Fibroblast of lung (primary cell): ENCODE measurements around the gene EFHC1. TPM values are rescaled to one million over a fixed set of nuclear protein-coding genes. Genes with fewer than 3 reads are reported as not detected.

ENCODE experiments used
- DNase-seq, 2 donors: peaks; one replicate each; pipeline versions ENCODE4 v3.0.0 to v3.0.0-alpha.2; 2010; ENCODE audit warnings: low read depth in 2 of 2
- H2AFZ ChIP-seq: 2 replicates; pipeline ENCODE4 v1.5.1; 2012; ENCODE audit warnings: low read length, control low read depth, inconsistent platforms
- H3K27ac ChIP-seq: 2 replicates; pipeline ENCODE4 v1.5.1; 2011; ENCODE audit warnings: low read length, control low read depth; ENCODE audit not compliant: insufficient read depth
- H3K27me3 ChIP-seq: 2 replicates; pipeline ENCODE4 v1.5.1; 2011; ENCODE audit warnings: mild to moderate bottlenecking, low read length; ENCODE audit not compliant: control insufficient read depth, insufficient read depth
- H3K36me3 ChIP-seq: 2 replicates; pipeline ENCODE4 v1.5.1; 2011; ENCODE audit warnings: low read length; ENCODE audit not compliant: control insufficient read depth, insufficient read depth
- H3K4me1 ChIP-seq: 2 replicates; pipeline ENCODE4 v1.5.1; 2011; ENCODE audit warnings: low read length; ENCODE audit not compliant: control insufficient read depth, insufficient read depth; ENCODE audit errors: extremely low read depth
- H3K4me2 ChIP-seq: 2 replicates; pipeline ENCODE4 v1.5.1; 2011; ENCODE audit warnings: low read length, control low read depth; ENCODE audit not compliant: insufficient read depth; ENCODE audit errors: extremely low read depth
- H3K4me3 ChIP-seq, 4 experiments: fragments of 200-600 bp in 1 of 4; sonication (generic) in 1 of 4; replicated peaks in 1 of 4; 2 replicates each; pipeline ENCODE4 v1.5.1; 2011 to 2016; ENCODE audit warnings: low read length in 4 of 4, low read depth in 3 of 4, mild to moderate bottlenecking in 3 of 4, control low read depth in 2 of 4, inconsistent platforms in 1 of 4, mixed read lengths in 1 of 4; ENCODE audit not compliant: insufficient read depth in 1 of 4; ENCODE audit errors: control extremely low read depth in 1 of 4
- H3K79me2 ChIP-seq: 2 replicates; pipeline ENCODE4 v1.5.1; 2012; ENCODE audit warnings: mild to moderate bottlenecking, low read length, inconsistent platforms; ENCODE audit not compliant: control insufficient read depth, insufficient read depth
- H3K9ac ChIP-seq: 2 replicates; pipeline ENCODE4 v1.5.1; 2011; ENCODE audit warnings: mild to moderate bottlenecking, low read length, control low read depth; ENCODE audit not compliant: insufficient read depth
- H3K9me3 ChIP-seq: 2 replicates; pipeline ENCODE4 v1.5.1; 2012; ENCODE audit warnings: low read depth, low read length; ENCODE audit not compliant: control insufficient read depth, insufficient read depth
- H4K20me1 ChIP-seq: 2 replicates; pipeline ENCODE4 v1.5.1; 2011; ENCODE audit warnings: low read length; ENCODE audit not compliant: control insufficient read depth, insufficient read depth; ENCODE audit errors: extremely low read depth
- CTCF ChIP-seq, 2 donors: IDR thresholded peaks in 1 of 2; conservative IDR thresholded peaks in 1 of 2; 1 replicate in 1 of 2; 2 replicates in 1 of 2; pipeline ENCODE4 v1.5.1; 2011 to 2012; ENCODE audit warnings: low read length in 2 of 2, control low read depth in 1 of 2, inconsistent platforms in 1 of 2, low read depth in 1 of 2, mild to moderate bottlenecking in 1 of 2
- EZH2 ChIP-seq: IDR thresholded peaks from 2 replicates; pipeline ENCODE4 v1.5.1; 2012; ENCODE audit warnings: low read length, control low read depth, mild to moderate bottlenecking; ENCODE audit errors: missing control alignments
- polyA plus RNA-seq, 2 donors: library from polyadenylated mRNA; depleted of rRNA in 1 of 2; stranded (reverse) in 1 of 2; unstranded in 1 of 2; fragments of >200 nt; gene quantifications; 2 replicates each; pipeline ENCODE4 v1.2.1, GENCODE V29; 2011 to 2012; ENCODE audit warnings: missing spikeins in 1 of 2
- total RNA-seq: library from RNA; depleted of rRNA; stranded (reverse); fragments of >200 nt; gene quantifications from 2 replicates; pipeline ENCODE4 v1.2.1, GENCODE V29; 2014

The EFHC1 gene
- total and polyA plus RNA-seq, 2 donors (not counting 1 experiment from before 2014, with no cell fraction given): 29.4 to 32.9 TPM

GRCh38 chr6:52541135-52541534, 121.0 kb downstream of the EFHC1 start:
- Histone ChIP-seq H4K20me1 (no peaks in the 10 kb centered on the region), H3K9ac (no peak overlapping the region), H3K27ac (peak overlapping the region; percentile 73), H2AFZ (no peak overlapping the region), H3K4me2 (peak overlapping the region; percentile 27), H3K36me3 (peaks cover 6% of the 10 kb centered on the region), H3K4me3 (no peak overlapping the region), H3K79me2 (peaks cover 93% of the 10 kb centered on the region), H3K4me1 (peaks cover 73% of the 10 kb centered on the region), H3K27me3 (no peaks in the 10 kb centered on the region), H3K9me3 (no peaks in the 10 kb centered on the region)
- no peak for TF ChIP-seq CTCF (conservative IDR thresholded peaks at IDR 0.05 in 1 of 2, IDR thresholded peaks at IDR 0.05 in 1 of 2; ENCODE audit: low read depth in 1 of 2, low read length in 2 of 2)
- TF ChIP-seq EZH2: no peak
- DNase-seq: no peak

GRCh38 chr6:52543262-52543661, 123.1 kb downstream of the EFHC1 start:
- Histone ChIP-seq H3K79me2 (peaks cover 93% of the 10 kb centered on the region), H3K9ac (no peak overlapping the region), H3K4me3 (no peak overlapping the region), H3K27ac (peak overlapping the region; percentile 82), H3K4me1 (peaks cover 74% of the 10 kb centered on the region), H3K4me2 (peak overlapping the region; percentile 64), H3K36me3 (peaks cover 6% of the 10 kb centered on the region), H4K20me1 (no peaks in the 10 kb centered on the region), H3K27me3 (no peaks in the 10 kb centered on the region), H2AFZ (no peak overlapping the region), H3K9me3 (no peaks in the 10 kb centered on the region)
- TF ChIP-seq CTCF (conservative IDR thresholded peaks at IDR 0.05 in 1 of 2, IDR thresholded peaks at IDR 0.05 in 1 of 2; ENCODE audit: low read depth in 1 of 2, low read length in 2 of 2): no peak
- no peak for TF ChIP-seq EZH2
- peak; percentile 34 to 79 for DNase-seq

DNA sequence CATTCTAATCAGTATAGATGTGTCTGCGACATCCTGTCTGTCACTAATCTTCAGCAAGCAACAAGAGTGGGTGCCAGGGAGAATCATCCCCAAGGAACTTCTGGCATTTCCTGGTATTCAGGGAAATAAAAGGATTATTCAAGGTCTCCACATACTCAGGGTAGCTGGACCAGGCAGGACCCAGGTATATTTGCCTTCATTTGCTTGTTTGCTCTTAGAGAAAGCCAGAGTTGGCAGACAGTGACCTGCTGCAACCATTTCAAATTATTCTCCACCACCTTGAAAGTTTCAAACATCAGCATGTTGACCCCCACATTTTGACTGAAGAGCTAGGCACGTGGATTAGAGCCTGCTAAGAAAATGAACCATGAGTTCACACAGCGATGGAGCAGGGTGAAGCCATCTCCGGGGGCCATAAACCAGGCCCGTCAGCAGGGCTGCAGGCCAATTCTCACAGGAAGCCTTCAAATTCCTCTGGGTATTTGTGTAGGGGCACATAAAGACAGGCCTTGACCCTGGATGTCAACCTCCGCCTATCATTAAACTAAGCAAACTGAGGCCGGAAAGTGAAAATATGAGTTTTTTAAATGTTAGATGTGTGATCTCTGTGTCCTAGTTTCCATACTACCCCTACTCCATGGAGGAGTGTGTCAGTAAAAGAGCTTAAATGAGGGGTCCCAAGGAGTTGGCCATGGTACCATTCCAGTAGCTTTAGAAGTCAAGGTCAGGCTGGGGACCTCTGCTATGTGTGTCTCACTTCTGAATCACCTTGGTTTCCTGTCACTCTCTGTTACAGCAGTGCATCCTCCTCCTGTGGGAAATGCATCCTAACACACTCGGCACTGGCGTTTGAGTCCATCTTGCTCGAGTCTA, 123.8 kb downstream of the EFHC1 start:
- Histone ChIP-seq H3K9ac (peak overlapping the region; percentile 29), H3K4me3 (peak overlapping the region in 1 of 4 experiments; percentile 1)

More for the DNA sequence above, 123.8 kb downstream of the EFHC1 start:
- Histone ChIP-seq H4K20me1 (no peaks in the 10 kb centered on the region), H3K79me2 (peaks cover 93% of the 10 kb centered on the region), H3K9me3 (no peaks in the 10 kb centered on the region), H2AFZ (no peak overlapping the region), H3K4me2 (peak overlapping the region; percentile 64), H3K27ac (peak overlapping the region; percentile 82), H3K27me3 (no peaks in the 10 kb centered on the region), H3K4me1 (peaks cover 76% of the 10 kb centered on the region), H3K36me3 (peaks cover 6% of the 10 kb centered on the region)
- DNase-seq: peak in 1 of 2 donors; percentile 77
- no peak for TF ChIP-seq EZH2
- no peak for TF ChIP-seq CTCF (conservative IDR thresholded peaks at IDR 0.05 in 1 of 2, IDR thresholded peaks at IDR 0.05 in 1 of 2; ENCODE audit: low read depth in 1 of 2, low read length in 2 of 2)
